ENCODE results near the gene TP53BP2.
A peak's percentile ranks its signal among the peaks of the same experiment; 100 is the strongest.

The TP53BP2 gene

GRCh38 chr1:223834660-223835263, 11.0 kb downstream of the TP53BP2 start:
- no peak for TF ChIP-seq SPI1 (IDR thresholded peaks at IDR 0.05; ENCODE audit: borderline replicate concordance, low read depth)
- TF ChIP-seq POLR2AphosphoS5 (IDR thresholded peaks at IDR 0.05; ENCODE audit: low read depth): no peak
- no peak for TF ChIP-seq GABPA (IDR thresholded peaks at IDR 0.05; ENCODE audit: low read depth)
- TF ChIP-seq, protein P1, sequence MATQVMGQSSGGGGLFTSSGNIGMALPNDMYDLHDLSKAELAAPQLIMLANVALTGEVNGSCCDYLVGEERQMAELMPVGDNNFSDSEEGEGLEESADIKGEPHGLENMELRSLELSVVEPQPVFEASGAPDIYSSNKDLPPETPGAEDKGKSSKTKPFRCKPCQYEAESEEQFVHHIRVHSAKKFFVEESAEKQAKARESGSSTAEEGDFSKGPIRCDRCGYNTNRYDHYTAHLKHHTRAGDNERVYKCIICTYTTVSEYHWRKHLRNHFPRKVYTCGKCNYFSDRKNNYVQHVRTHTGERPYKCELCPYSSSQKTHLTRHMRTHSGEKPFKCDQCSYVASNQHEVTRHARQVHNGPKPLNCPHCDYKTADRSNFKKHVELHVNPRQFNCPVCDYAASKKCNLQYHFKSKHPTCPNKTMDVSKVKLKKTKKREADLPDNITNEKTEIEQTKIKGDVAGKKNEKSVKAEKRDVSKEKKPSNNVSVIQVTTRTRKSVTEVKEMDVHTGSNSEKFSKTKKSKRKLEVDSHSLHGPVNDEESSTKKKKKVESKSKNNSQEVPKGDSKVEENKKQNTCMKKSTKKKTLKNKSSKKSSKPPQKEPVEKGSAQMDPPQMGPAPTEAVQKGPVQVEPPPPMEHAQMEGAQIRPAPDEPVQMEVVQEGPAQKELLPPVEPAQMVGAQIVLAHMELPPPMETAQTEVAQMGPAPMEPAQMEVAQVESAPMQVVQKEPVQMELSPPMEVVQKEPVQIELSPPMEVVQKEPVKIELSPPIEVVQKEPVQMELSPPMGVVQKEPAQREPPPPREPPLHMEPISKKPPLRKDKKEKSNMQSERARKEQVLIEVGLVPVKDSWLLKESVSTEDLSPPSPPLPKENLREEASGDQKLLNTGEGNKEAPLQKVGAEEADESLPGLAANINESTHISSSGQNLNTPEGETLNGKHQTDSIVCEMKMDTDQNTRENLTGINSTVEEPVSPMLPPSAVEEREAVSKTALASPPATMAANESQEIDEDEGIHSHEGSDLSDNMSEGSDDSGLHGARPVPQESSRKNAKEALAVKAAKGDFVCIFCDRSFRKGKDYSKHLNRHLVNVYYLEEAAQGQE (IDR thresholded peaks at IDR 0.05; ENCODE audit: insufficient replicate concordance, low read depth): no peak
- no peak for TF ChIP-seq CTCF (IDR thresholded peaks at IDR 0.05; ENCODE audit: insufficient read depth, low read length)
- Histone ChIP-seq H3K4me3 (replicated peaks; ENCODE audit: insufficient read depth, low read length) (no peak overlapping the region), H3K27ac (replicated peaks) (peak overlapping the region; percentile 59), H3K27me3 (ENCODE audit: insufficient read depth, poor library complexity, severe bottlenecking) (no peaks in the 10 kb centered on the region)
- no peak for DNase-seq (ENCODE audit: low read depth in 1 of 2, low spot score in 1 of 2)

GRCh38 chr1:223833948-223834347, 11.8 kb downstream of the TP53BP2 start:
- Histone ChIP-seq H3K4me3 (replicated peaks; ENCODE audit: insufficient read depth, low read length) (no peak overlapping the region), H3K27ac (replicated peaks) (peak overlapping the region; percentile 51), H3K27me3 (ENCODE audit: insufficient read depth, poor library complexity, severe bottlenecking) (no peaks in the 10 kb centered on the region)
- no peak for DNase-seq (ENCODE audit: low read depth in 1 of 2, low spot score in 1 of 2)
- TF ChIP-seq CTCF (IDR thresholded peaks at IDR 0.05; ENCODE audit: insufficient read depth, low read length) (no peak), GABPA (IDR thresholded peaks at IDR 0.05; ENCODE audit: low read depth) (no peak), SPI1 (IDR thresholded peaks at IDR 0.05; ENCODE audit: borderline replicate concordance, low read depth) (no peak), POLR2AphosphoS5 (IDR thresholded peaks at IDR 0.05; ENCODE audit: low read depth) (no peak)
- TF ChIP-seq, protein P1 (IDR thresholded peaks at IDR 0.05; ENCODE audit: insufficient replicate concordance, low read depth): no peak

- no peak for TF ChIP-seq GABPA (IDR thresholded peaks at IDR 0.05; ENCODE audit: low read depth)
- no peak for TF ChIP-seq CTCF (IDR thresholded peaks at IDR 0.05; ENCODE audit: insufficient read depth, low read length)
- TF ChIP-seq, protein P1 (IDR thresholded peaks at IDR 0.05; ENCODE audit: insufficient replicate concordance, low read depth): no peak
- no peak for TF ChIP-seq SPI1 (IDR thresholded peaks at IDR 0.05; ENCODE audit: borderline replicate concordance, low read depth)
- no peak for TF ChIP-seq POLR2AphosphoS5 (IDR thresholded peaks at IDR 0.05; ENCODE audit: low read depth)
- Histone ChIP-seq H3K4me3 (replicated peaks; ENCODE audit: insufficient read depth, low read length) (0 out of 2 replicates have a peak overlapping the region, but pooled peaks have one; percentile 5), H3K27me3 (ENCODE audit: insufficient read depth, poor library complexity, severe bottlenecking) (no peaks in the 10 kb centered on the region), H3K27ac (replicated peaks) (peak overlapping the region; percentile 51)
- DNase-seq (ENCODE audit: low read depth in 1 of 2, low spot score in 1 of 2): peak in 1 of 2 experiments; percentile 64
Measured at GRCh38 chr1:223832637-223832943, 13.2 kb downstream of the TP53BP2 start.
